HCT116 (cell line): Measurements from ENCODE around the gene HASPIN. TPM values are rescaled to one million over a fixed set of nuclear protein-coding genes. Genes with fewer than 3 reads are reported as not detected.

Source experiments
- ATAC-seq: fragments of 200-7000 bp; cut with Tn5 transposase; 2 replicates; pipeline ENCODE4 v1.9.1; 2020; ENCODE audit warnings: mild to moderate bottlenecking, moderate library complexity
- BruUV-seq: library from RNA; stranded (reverse); fragments of 400-500 nt; replicated peaks from 2 replicates; lab custom pipeline; 2021; lab: Mats Ljungman, UMichigan
- CTCF ChIA-PET: fragments of 300-600 bp; sonication (Branson Sonifier 250); formaldehyde crosslinking; loops from one replicate; lab custom pipeline; 2021; ENCODE audit warnings: antibody characterized with exemption; lab: Charles Lee
- POLR2A ChIA-PET: fragments of 300-600, 350-600 bp; sonication (Branson Sonifier 250); formaldehyde crosslinking; loops from one replicate; lab custom pipeline; 2021; ENCODE audit warnings: antibody characterized with exemption; lab: Charles Lee
- RAD21 ChIA-PET, 2 experiments: fragments of 300-600 bp; sonication (Branson Sonifier 250); formaldehyde crosslinking; loops; one replicate each; lab custom pipeline; 2023; ENCODE audit warnings: low total read pairs in 2 of 2; ENCODE audit not compliant: uncharacterized antibody in 2 of 2, unreplicated experiment in 2 of 2, low non-redundant PET in 1 of 2; lab: Charles Lee
- DNase-seq: peaks from one replicate; pipeline ENCODE4 v3.0.0-alpha.2; 2010; ENCODE audit warnings: low read depth, low spot score
- H2AFZ ChIP-seq: fragments of 200-600 bp; shearing (Covaris generic), sonication (generic); 2 replicates; pipeline ENCODE4 v1.6.1; 2017; ENCODE audit warnings: low read depth, mixed run types, mixed read lengths, antibody characterized with exemption, low read length; ENCODE audit not compliant: poor library complexity, severe bottlenecking
- H3K27ac ChIP-seq: 2 replicates; pipeline ENCODE4 v1.5.1; 2012; ENCODE audit warnings: low read depth, low read length
- H3K27me3 ChIP-seq: fragments of 200-600 bp; sonication (generic); 2 replicates; pipeline ENCODE4 v1.6.1; 2016; ENCODE audit warnings: mixed run types, low read length, mixed read lengths; ENCODE audit not compliant: insufficient read depth
- H3K36me3 ChIP-seq, 2 experiments: fragments of 200-500 bp in 1 of 2; fragments of 200-600 bp in 1 of 2; sonication (Bioruptor generic) in 1 of 2; sonication (generic) in 1 of 2; 2 replicates each; pipeline versions ENCODE4 v1.5.1 to v1.6.1; 2014 to 2016; ENCODE audit warnings: low read length in 2 of 2, inconsistent platforms in 1 of 2, mixed read lengths in 1 of 2, mixed run types in 1 of 2; ENCODE audit not compliant: insufficient read depth in 2 of 2, control insufficient read depth in 1 of 2
- H3K4me1 ChIP-seq, 2 experiments: fragments of 200-600 bp in 1 of 2; sonication (generic) in 1 of 2; 2 replicates each; pipeline versions ENCODE4 v1.5.1 to v1.6.1; 2012 to 2017; ENCODE audit warnings: low read length in 2 of 2, inconsistent platforms in 1 of 2, mild to moderate bottlenecking in 1 of 2, mixed read lengths in 1 of 2, mixed run types in 1 of 2, moderate library complexity in 1 of 2; ENCODE audit not compliant: insufficient read depth in 2 of 2, control insufficient read depth in 1 of 2
- H3K4me2 ChIP-seq: fragments of 200-600 bp; sonication (generic); 2 replicates; pipeline ENCODE4 v1.6.1; 2017; ENCODE audit warnings: mixed run types, low read length, mixed read lengths
- H3K4me3 ChIP-seq, 2 experiments: fragments of 200-600 bp in 1 of 2; sonication (generic) in 1 of 2; replicated peaks in 1 of 2; 2 replicates each; pipeline ENCODE4 v1.5.1; 2011 to 2016; ENCODE audit warnings: low read length in 2 of 2, control low read depth in 1 of 2, low read depth in 1 of 2, mild to moderate bottlenecking in 1 of 2, mixed read lengths in 1 of 2, mixed run types in 1 of 2
- H3K79me2 ChIP-seq: fragments of 200-600 bp; sonication (generic); 2 replicates; pipeline ENCODE4 v1.6.1; 2017; ENCODE audit warnings: mild to moderate bottlenecking, mixed run types, low read length, moderate library complexity, mixed read lengths; ENCODE audit not compliant: insufficient read depth
- H3K9ac ChIP-seq: fragments of 200-600 bp; sonication (generic); 2 replicates; pipeline ENCODE4 v1.6.1; 2016; ENCODE audit warnings: low read length, mixed read lengths
- H3K9me2 ChIP-seq: fragments of 200-600 bp; sonication (generic), shearing (Covaris generic); 2 replicates; pipeline ENCODE4 v1.6.1; 2017; ENCODE audit warnings: mixed run types, mild to moderate bottlenecking, moderate library complexity; ENCODE audit not compliant: insufficient read depth
- H3K9me3 ChIP-seq, 2 experiments: fragments of 200-500 bp in 1 of 2; fragments of 200-600 bp in 1 of 2; sonication (Bioruptor generic) in 1 of 2; sonication (generic) in 1 of 2; 2 replicates each; pipeline ENCODE4 v1.6.1; 2014 to 2017; ENCODE audit warnings: low read length in 2 of 2, mixed read lengths in 2 of 2, inconsistent platforms in 1 of 2, low read depth in 1 of 2, mild to moderate bottlenecking in 1 of 2, mixed run types in 1 of 2, moderate library complexity in 1 of 2; ENCODE audit not compliant: control insufficient read depth in 1 of 2, insufficient read depth in 1 of 2
- H4K20me1 ChIP-seq: fragments of 200-600 bp; sonication (generic), shearing (Covaris generic); 2 replicates; pipeline ENCODE4 v1.6.1; 2017; ENCODE audit warnings: mixed run types, mild to moderate bottlenecking, moderate library complexity; ENCODE audit not compliant: insufficient read depth
- CBX3 ChIP-seq: IDR thresholded peaks from 2 replicates; pipeline ENCODE4 v1.6.1; 2012; ENCODE audit warnings: low read depth
- CEBPB ChIP-seq: IDR thresholded peaks from 2 replicates; pipeline ENCODE4 v1.6.1; 2012; ENCODE audit warnings: low read depth
- EGR1 ChIP-seq: IDR thresholded peaks from 2 replicates; pipeline ENCODE4 v1.6.1; 2012; ENCODE audit warnings: low read depth
- EZH2 ChIP-seq: fragments of 200-600 bp; sonication (generic); IDR thresholded peaks from 2 replicates; pipeline ENCODE4 v1.6.1; 2017; ENCODE audit warnings: antibody characterized with exemption, mixed run types
- EZH2phosphoT487 ChIP-seq: fragments of 200-600 bp; IDR thresholded peaks from 2 replicates; pipeline ENCODE4 v1.6.1; 2018; ENCODE audit warnings: antibody characterized with exemption, borderline replicate concordance
- POLR2AphosphoS5 ChIP-seq: IDR thresholded peaks from 2 replicates; pipeline ENCODE4 v1.6.1; 2011; ENCODE audit warnings: mild to moderate bottlenecking, low read depth, low read length, moderate library complexity
- REST ChIP-seq: IDR thresholded peaks from 2 replicates; pipeline ENCODE4 v1.6.1; 2012; ENCODE audit warnings: low read depth
- YY1 ChIP-seq: IDR thresholded peaks from 2 replicates; pipeline ENCODE4 v1.6.1; 2011; ENCODE audit warnings: low read length, low read depth, moderate library complexity, mild to moderate bottlenecking; ENCODE audit not compliant: insufficient replicate concordance; ENCODE audit errors: extremely low read depth
- ZFX ChIP-seq: fragments of 450-650 bp; IDR thresholded peaks from 2 replicates; pipeline ENCODE4 v1.6.1; 2017
- intact Hi-C: fragments of 100-400 bp; cut with micrococcal nuclease; formaldehyde crosslinking; loops from 2 replicates; pipeline ENCODE4 v1.10.0; 2022
- total RNA-seq: library from RNA; stranded (reverse); gene quantifications from one replicate; pipeline ENCODE4 v1.2.1, GENCODE V29; 2021; ENCODE audit not compliant: unreplicated experiment
- TF ChIP-seq, protein P1 (sequence below): IDR thresholded peaks from 2 replicates; pipeline ENCODE4 v1.6.1; 2011; ENCODE audit warnings: mild to moderate bottlenecking, low read length, moderate library complexity; ENCODE audit not compliant: insufficient replicate concordance; ENCODE audit errors: extremely low read depth
- TF ChIP-seq, protein P2 (sequence below): IDR thresholded peaks from 2 replicates; pipeline ENCODE4 v1.6.1; 2012

The HASPIN gene
- total RNA-seq, 1 experiment from 2014 or later: 19.6 TPM

DNA sequence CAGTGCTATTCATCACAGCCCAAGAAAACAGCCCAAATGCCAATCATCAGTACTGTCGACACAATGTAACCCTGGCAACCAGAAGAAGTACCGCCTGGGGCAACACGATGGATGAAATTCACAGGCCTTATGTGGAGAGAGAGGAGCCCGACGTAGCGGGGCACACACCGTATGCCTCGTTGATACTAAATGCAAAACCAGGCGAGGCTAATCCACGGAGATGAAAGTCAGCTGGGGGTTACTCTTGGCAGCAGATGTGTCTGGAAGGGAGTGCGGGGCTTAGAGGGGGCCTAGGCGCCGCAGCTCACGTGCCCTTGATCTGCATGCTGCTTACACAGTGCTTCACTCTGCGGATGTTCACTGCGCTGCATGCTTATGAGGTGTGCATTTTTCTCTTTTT lies 47.4 kb downstream of the HASPIN start:
- POLR2A ChIA-PET: no interaction called here
- DNase-seq (no peak), ATAC-seq (no peak)
- TF ChIP-seq YY1 (no peak), EZH2phosphoT487 (no peak), REST (no peak), CEBPB (no peak), POLR2AphosphoS5 (no peak), EZH2 (no peak), ZFX (no peak), CBX3 (no peak), EGR1 (no peak)
- TF ChIP-seq, protein P1, sequence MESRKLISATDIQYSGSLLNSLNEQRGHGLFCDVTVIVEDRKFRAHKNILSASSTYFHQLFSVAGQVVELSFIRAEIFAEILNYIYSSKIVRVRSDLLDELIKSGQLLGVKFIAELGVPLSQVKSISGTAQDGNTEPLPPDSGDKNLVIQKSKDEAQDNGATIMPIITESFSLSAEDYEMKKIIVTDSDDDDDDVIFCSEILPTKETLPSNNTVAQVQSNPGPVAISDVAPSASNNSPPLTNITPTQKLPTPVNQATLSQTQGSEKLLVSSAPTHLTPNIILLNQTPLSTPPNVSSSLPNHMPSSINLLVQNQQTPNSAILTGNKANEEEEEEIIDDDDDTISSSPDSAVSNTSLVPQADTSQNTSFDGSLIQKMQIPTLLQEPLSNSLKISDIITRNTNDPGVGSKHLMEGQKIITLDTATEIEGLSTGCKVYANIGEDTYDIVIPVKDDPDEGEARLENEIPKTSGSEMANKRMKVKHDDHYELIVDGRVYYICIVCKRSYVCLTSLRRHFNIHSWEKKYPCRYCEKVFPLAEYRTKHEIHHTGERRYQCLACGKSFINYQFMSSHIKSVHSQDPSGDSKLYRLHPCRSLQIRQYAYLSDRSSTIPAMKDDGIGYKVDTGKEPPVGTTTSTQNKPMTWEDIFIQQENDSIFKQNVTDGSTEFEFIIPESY: no peak
- TF ChIP-seq, protein P2, sequence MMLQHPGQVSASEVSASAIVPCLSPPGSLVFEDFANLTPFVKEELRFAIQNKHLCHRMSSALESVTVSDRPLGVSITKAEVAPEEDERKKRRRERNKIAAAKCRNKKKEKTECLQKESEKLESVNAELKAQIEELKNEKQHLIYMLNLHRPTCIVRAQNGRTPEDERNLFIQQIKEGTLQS: no peak
- Histone ChIP-seq H4K20me1 (no peaks in the 10 kb centered on the region), H3K9me2 (no peaks in the 10 kb centered on the region), H3K36me3 (no peaks in the 10 kb centered on the region), H3K4me1 (peaks cover 0 to 18% of the 10 kb centered on the region in 2 experiments; a peak in 2 of 4 replicates), H3K4me2 (no peak overlapping the region), H2AFZ (no peak overlapping the region), H3K79me2 (no peaks in the 10 kb centered on the region), H3K27me3 (no peaks in the 10 kb centered on the region), H3K4me3 (no peak overlapping the region), H3K27ac (no peak overlapping the region), H3K9me3 (no peaks in the 10 kb centered on the region), H3K9ac (no peak overlapping the region)
- CTCF ChIA-PET: interaction anchor here (2.0 kb wide), 1 partner anchor 34 kb away, joined by 12 read pairs; no protein-coding TSS in a partner anchor
- no TSS peak for BruUV-seq
- intact Hi-C loops: no loop called here
- RAD21 ChIA-PET: no interaction called here
